GM12878 (cell line): ENCODE results near the gene EDC4. TPM values are rescaled to one million over a fixed set of nuclear protein-coding genes. Genes with fewer than 3 reads are reported as not detected.

Experiments used
- ATAC-seq: fragments of 200-7000 bp; cut with Tn5 transposase; 3 replicates; pipeline ENCODE4 v1.9.1; 2020; ENCODE audit warnings: mild to moderate bottlenecking, moderate library complexity
- BruUV-seq: library from RNA; stranded (reverse); fragments of 400-500 nt; replicated peaks from 2 replicates; lab custom pipeline; 2021; lab: Mats Ljungman, UMichigan
- CTCF ChIA-PET: fragments of 300-600 bp; sonication (Branson Sonifier 250); formaldehyde crosslinking; extraction: SDS; loops from one replicate; lab custom pipeline; 2021; ENCODE audit warnings: inconsistent platforms; lab: Yijun Ruan, JAX
- POLR2A ChIA-PET: fragments of 350-600 bp; formaldehyde crosslinking; extraction: SDS; loops from one replicate; lab custom pipeline; 2021; ENCODE audit warnings: inconsistent platforms; lab: Charles Lee
- RAD21 ChIA-PET: fragments of 300-600 bp; sonication (Branson Sonifier 250); formaldehyde crosslinking; loops from one replicate; lab custom pipeline; 2023; ENCODE audit warnings: antibody characterized with exemption; ENCODE audit not compliant: unreplicated experiment; lab: Charles Lee
- SMC1A ChIA-PET: fragments of 300-600 bp; sonication (Branson Sonifier 250); formaldehyde crosslinking; loops from one replicate; lab custom pipeline; 2023; ENCODE audit not compliant: unreplicated experiment, uncharacterized antibody; lab: Charles Lee
- DNase-seq: peaks from one replicate; pipeline ENCODE4 v3.0.0-alpha.2; 2011; ENCODE audit warnings: low read depth, low spot score
- FAIRE-seq: peaks from 3 replicates; lab custom pipeline; 2011; peaks lifted over from hg19 to GRCh38; lab: Jason Lieb, UNC
- H2AFZ ChIP-seq: 2 replicates; pipeline ENCODE4 v1.6.0; 2011; ENCODE audit warnings: low read depth, low read length, control low read depth; ENCODE audit not compliant: control insufficient read depth
- H3K27ac ChIP-seq: 2 replicates; pipeline ENCODE4 v1.5.1; 2011; ENCODE audit warnings: control low read depth; ENCODE audit not compliant: control insufficient read depth, insufficient read depth
- H3K27me3 ChIP-seq, 2 experiments: replicated peaks in 1 of 2; 2 replicates each; pipeline versions ENCODE4 v1.6.0 to v1.6.1; 2011; ENCODE audit warnings: low read length in 1 of 2; ENCODE audit not compliant: control insufficient read depth in 2 of 2, insufficient read depth in 2 of 2
- H3K36me3 ChIP-seq, 2 experiments: 2 replicates each; pipeline ENCODE4 v1.5.1; 2011; ENCODE audit warnings: low read length in 1 of 2; ENCODE audit not compliant: control insufficient read depth in 2 of 2, insufficient read depth in 2 of 2
- H3K4me1 ChIP-seq: 2 replicates; pipeline ENCODE4 v1.6.1; 2011; ENCODE audit warnings: mild to moderate bottlenecking, low read length, moderate library complexity, mixed read lengths; ENCODE audit not compliant: control insufficient read depth, insufficient read depth
- H3K4me2 ChIP-seq: 2 replicates; pipeline ENCODE4 v1.6.0; 2011; ENCODE audit warnings: control low read depth; ENCODE audit not compliant: control insufficient read depth, insufficient read depth
- H3K4me3 ChIP-seq: fragments of 200-600 bp; sonication (generic); 2 replicates; pipeline ENCODE4 v1.5.1; 2016
- H3K79me2 ChIP-seq: 2 replicates; pipeline ENCODE4 v1.6.0; 2011; ENCODE audit warnings: low read length; ENCODE audit not compliant: control insufficient read depth, insufficient read depth
- H3K9ac ChIP-seq: 2 replicates; pipeline ENCODE4 v1.8.0; 2011; ENCODE audit warnings: low read length, control low read depth, mixed read lengths; ENCODE audit not compliant: control insufficient read depth, insufficient read depth
- H3K9me3 ChIP-seq: replicated peaks from 3 replicates; pipeline ENCODE4 v1.5.1; 2011; ENCODE audit warnings: mild to moderate bottlenecking, low read length; ENCODE audit not compliant: control insufficient read depth, insufficient read depth
- H4K20me1 ChIP-seq: 2 replicates; pipeline ENCODE4 v1.6.0; 2011; ENCODE audit not compliant: control insufficient read depth, insufficient read depth
- BCL11A ChIP-seq: IDR thresholded peaks from 2 replicates; pipeline ENCODE4 v1.6.1; 2011; ENCODE audit warnings: low read depth, low read length
- CUX1 ChIP-seq: IDR thresholded peaks from 2 replicates; pipeline ENCODE4 v1.6.1; 2012; ENCODE audit warnings: improper control_type of control experiment, low read depth, low read length; ENCODE audit not compliant: insufficient replicate concordance
- HCFC1 ChIP-seq: fragments of 150-350 bp; IDR thresholded peaks from 2 replicates; pipeline ENCODE4 v1.6.1; 2014; ENCODE audit warnings: low read length
- MEF2B ChIP-seq: fragments of 450-650 bp; IDR thresholded peaks from 2 replicates; pipeline ENCODE4 v1.6.1; 2018; ENCODE audit warnings: mild to moderate bottlenecking, moderate library complexity; ENCODE audit not compliant: partially characterized antibody, poor library complexity, severe bottlenecking
- NR2F1 ChIP-seq: fragments of 450-650 bp; conservative IDR thresholded peaks from 2 replicates; pipeline ENCODE4 v1.6.1; 2017; ENCODE audit warnings: mild to moderate bottlenecking
- SMAD5 ChIP-seq: IDR thresholded peaks from 2 replicates; pipeline ENCODE4 v1.6.1; 2016; ENCODE audit warnings: antibody characterized with exemption, low read depth
- TCF12 ChIP-seq: IDR thresholded peaks from 2 replicates; pipeline ENCODE4 v1.6.1; 2011; ENCODE audit warnings: low read depth, mild to moderate bottlenecking, low read length
- TCF7 ChIP-seq: IDR thresholded peaks from 2 replicates; pipeline ENCODE4 v1.6.1; 2014; ENCODE audit warnings: antibody characterized with exemption, borderline replicate concordance
- ZBTB40 ChIP-seq: fragments of 450-650 bp; IDR thresholded peaks from 2 replicates; pipeline ENCODE4 v1.6.1; 2016; ENCODE audit warnings: mild to moderate bottlenecking, moderate library complexity, borderline replicate concordance
- WGBS: methylation state at CpG from one replicate; pipeline ENCODE4 v1.1.6; 2016; ENCODE audit warnings: low lambda C conversion rate; ENCODE audit not compliant: insufficient replicate concordance, insufficient coverage; ENCODE audit errors: missing lambda C conversion rate; 5-methylcytosine and 5-hydroxymethylcytosine counted together
- in situ Hi-C: fragments of 300-500 bp; cut with MboI; formaldehyde crosslinking; loops from 9 replicates; pipeline ENCODE4 v1.14.3; 2018; ENCODE audit warnings: mixed read lengths
- intact Hi-C: fragments of 100-400 bp; cut with micrococcal nuclease; formaldehyde crosslinking; loops from one replicate; pipeline ENCODE4 v1.14.2; 2022; ENCODE audit not compliant: unreplicated experiment
- polyA plus RNA-seq, 11 experiments: library from polyadenylated mRNA; depleted of rRNA in 4 of 11; unstranded in 6 of 11; stranded (reverse) in 5 of 11; fragments of >200 nt; fragmentation: Nextera tagmentation in 4 of 11; fragmentation: Illumina TruSeq in 1 of 11; extraction: Ambion mirVana in 4 of 11; extraction: Trizol in 1 of 11; gene quantifications; 1 replicate in 1 of 11; 2 replicates in 10 of 11; pipeline versions ENCODE4 v1.2.1 to v1.2.3, GENCODE V29; 2011 to 2016; ENCODE audit warnings: inconsistent platforms in 2 of 11, missing spikeins in 2 of 11, low read depth in 1 of 11
- total RNA-seq, 4 experiments: library from RNA; depleted of rRNA in 3 of 4; stranded (reverse); fragments of >200 nt in 3 of 4; fragmentation: Illumina TruSeq in 1 of 4; extraction: Trizol in 1 of 4; gene quantifications; 2 replicates each; pipeline versions ENCODE4 v1.2.1 to v1.2.3, GENCODE V29; 2013 to 2021
- TF ChIP-seq, protein P1 (sequence below): IDR thresholded peaks from 2 replicates; pipeline ENCODE4 v1.6.1; 2012; ENCODE audit warnings: mild to moderate bottlenecking, low read depth, low read length

The EDC4 gene
- total and polyA plus RNA-seq, 10 of the 15 experiments (the other 5 are each of a cell fraction or from before 2014, with no cell fraction given) = 1.2 to 86.0 (median 53.4) TPM

DNA sequence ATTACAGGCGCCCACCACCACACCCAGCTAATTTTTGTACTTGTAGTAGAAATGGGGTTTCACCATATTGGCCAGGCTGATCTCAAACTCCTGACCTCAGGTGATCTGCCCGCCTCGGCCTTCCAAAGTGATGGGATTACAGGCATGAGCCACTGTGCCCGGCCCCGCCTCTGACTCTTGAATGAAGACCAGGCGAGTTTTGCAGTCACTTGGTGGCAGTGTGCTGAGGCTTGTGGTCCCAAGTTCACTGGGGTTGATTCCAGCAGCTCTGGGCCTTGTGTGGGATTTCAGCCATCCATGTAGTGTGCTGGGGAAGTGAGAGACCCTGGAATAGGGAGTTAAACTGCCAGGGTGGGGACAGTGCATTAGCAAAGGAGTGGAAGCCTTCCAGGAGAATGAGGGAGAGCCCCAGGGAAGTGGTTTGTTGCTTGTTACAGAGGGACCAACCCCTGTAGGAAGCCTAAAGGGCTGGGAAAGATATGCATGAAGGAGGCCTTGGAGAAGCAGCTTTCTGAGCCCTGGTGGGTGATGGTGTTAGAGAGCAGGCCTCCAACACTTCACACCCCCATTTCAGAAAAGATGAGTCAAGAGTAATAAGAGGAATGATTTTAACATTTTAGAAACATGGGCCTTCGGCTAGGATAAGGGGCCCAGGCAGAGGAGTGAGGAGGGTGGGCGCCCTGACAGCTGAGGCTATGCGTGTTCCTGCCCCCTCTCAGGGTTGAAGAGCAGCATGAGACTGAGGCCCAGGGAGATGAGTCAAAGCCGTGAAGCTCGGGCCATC lies 34.7 kb downstream of the EDC4 start:
- POLR2A ChIA-PET = no interaction called here
- no peaks in the 10 kb centered on the region for H3K27me3 ChIP-seq
- in situ Hi-C loops = no loop called here
- H3K27ac ChIP-seq = no peak overlapping the region
- H3K79me2 ChIP-seq = no peaks in the 10 kb centered on the region
- FAIRE-seq = no peak
- H3K9ac ChIP-seq = no peak overlapping the region
- no peaks in the 10 kb centered on the region for H3K9me3 ChIP-seq
- no peak overlapping the region for H2AFZ ChIP-seq
- H3K4me2 ChIP-seq = no peak overlapping the region
- CTCF ChIA-PET = interaction anchor here (1.6 kb wide), 1 partner anchor 24 kb away, joined by 4 read pairs; no protein-coding TSS in a partner anchor
- H3K4me1 ChIP-seq = 0 out of 2 replicates have a peak, but pooled peaks cover 3% of the 10 kb centered on the region
- intact Hi-C loops = no loop called here
- ATAC-seq = no peak
- no peak for DNase-seq
- BruUV-seq = no TSS peak
- H4K20me1 ChIP-seq = no peaks in the 10 kb centered on the region; the same call in 1 of the 2 replicates
- SMC1A ChIA-PET = no interaction called here
- 92% methylated on average over 11 of the region's 11 CpGs for WGBS
- RAD21 ChIA-PET = no interaction called here
- H3K36me3 ChIP-seq = peaks cover 1 to 7% of the 10 kb centered on the region in 2 experiments; a peak in 2 of 4 replicates
- H3K4me3 ChIP-seq = no peak overlapping the region
- no peak for TF ChIP-seq TCF12
- TF ChIP-seq NR2F1 = no peak
- no peak for TF ChIP-seq HCFC1
- TF ChIP-seq CUX1 = no peak
- no peak for TF ChIP-seq MEF2B
- no peak for TF ChIP-seq SMAD5
- TF ChIP-seq TCF7 = no peak
- TF ChIP-seq, protein P1, sequence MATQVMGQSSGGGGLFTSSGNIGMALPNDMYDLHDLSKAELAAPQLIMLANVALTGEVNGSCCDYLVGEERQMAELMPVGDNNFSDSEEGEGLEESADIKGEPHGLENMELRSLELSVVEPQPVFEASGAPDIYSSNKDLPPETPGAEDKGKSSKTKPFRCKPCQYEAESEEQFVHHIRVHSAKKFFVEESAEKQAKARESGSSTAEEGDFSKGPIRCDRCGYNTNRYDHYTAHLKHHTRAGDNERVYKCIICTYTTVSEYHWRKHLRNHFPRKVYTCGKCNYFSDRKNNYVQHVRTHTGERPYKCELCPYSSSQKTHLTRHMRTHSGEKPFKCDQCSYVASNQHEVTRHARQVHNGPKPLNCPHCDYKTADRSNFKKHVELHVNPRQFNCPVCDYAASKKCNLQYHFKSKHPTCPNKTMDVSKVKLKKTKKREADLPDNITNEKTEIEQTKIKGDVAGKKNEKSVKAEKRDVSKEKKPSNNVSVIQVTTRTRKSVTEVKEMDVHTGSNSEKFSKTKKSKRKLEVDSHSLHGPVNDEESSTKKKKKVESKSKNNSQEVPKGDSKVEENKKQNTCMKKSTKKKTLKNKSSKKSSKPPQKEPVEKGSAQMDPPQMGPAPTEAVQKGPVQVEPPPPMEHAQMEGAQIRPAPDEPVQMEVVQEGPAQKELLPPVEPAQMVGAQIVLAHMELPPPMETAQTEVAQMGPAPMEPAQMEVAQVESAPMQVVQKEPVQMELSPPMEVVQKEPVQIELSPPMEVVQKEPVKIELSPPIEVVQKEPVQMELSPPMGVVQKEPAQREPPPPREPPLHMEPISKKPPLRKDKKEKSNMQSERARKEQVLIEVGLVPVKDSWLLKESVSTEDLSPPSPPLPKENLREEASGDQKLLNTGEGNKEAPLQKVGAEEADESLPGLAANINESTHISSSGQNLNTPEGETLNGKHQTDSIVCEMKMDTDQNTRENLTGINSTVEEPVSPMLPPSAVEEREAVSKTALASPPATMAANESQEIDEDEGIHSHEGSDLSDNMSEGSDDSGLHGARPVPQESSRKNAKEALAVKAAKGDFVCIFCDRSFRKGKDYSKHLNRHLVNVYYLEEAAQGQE = no peak
- no peak for TF ChIP-seq ZBTB40
- no peak for TF ChIP-seq BCL11A
